ENCODE data around the gene TMEM115. TPM values are rescaled to one million over a fixed set of nuclear protein-coding genes. Genes with fewer than 3 reads are reported as not detected.

The TMEM115 gene
- total RNA-seq, 1 donor from 2014 or later: 40.1 TPM

- peak overlapping the region; percentile 98 for H3K27ac ChIP-seq
- ATAC-seq (no peak), DNase-seq (no peak)
- H3K4me3 ChIP-seq: peak overlapping the region; percentile 66
- TF ChIP-seq, protein P1, sequence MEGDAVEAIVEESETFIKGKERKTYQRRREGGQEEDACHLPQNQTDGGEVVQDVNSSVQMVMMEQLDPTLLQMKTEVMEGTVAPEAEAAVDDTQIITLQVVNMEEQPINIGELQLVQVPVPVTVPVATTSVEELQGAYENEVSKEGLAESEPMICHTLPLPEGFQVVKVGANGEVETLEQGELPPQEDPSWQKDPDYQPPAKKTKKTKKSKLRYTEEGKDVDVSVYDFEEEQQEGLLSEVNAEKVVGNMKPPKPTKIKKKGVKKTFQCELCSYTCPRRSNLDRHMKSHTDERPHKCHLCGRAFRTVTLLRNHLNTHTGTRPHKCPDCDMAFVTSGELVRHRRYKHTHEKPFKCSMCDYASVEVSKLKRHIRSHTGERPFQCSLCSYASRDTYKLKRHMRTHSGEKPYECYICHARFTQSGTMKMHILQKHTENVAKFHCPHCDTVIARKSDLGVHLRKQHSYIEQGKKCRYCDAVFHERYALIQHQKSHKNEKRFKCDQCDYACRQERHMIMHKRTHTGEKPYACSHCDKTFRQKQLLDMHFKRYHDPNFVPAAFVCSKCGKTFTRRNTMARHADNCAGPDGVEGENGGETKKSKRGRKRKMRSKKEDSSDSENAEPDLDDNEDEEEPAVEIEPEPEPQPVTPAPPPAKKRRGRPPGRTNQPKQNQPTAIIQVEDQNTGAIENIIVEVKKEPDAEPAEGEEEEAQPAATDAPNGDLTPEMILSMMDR (IDR thresholded peaks at IDR 0.05): no peak
- H3K9me3 ChIP-seq: no peaks in the 10 kb centered on the region
- H3K27me3 ChIP-seq: no peaks in the 10 kb centered on the region
- peaks cover 60% of the 10 kb centered on the region for H3K4me1 ChIP-seq
- intact Hi-C loops (cut with DNase I): no loop called here
- peaks cover 26% of the 10 kb centered on the region for H3K36me3 ChIP-seq
Observed at GRCh38 chr3:50323092-50323600, 36.2 kb downstream of the TMEM115 start.

GRCh38 chr3:50322386-50323091 is 36.8 kb downstream of the TMEM115 start, which contains the start of gene HYAL2:
Gene HYAL2, minus strand, starts transcription at chr3:50322745. Its CDS starts 2,256 bp downstream, at chr3:50320489.
- peak; percentile 77 for DNase-seq
- TF ChIP-seq, protein P1 (IDR thresholded peaks at IDR 0.05): no peak

GRCh38 chr3:50322115-50322385 is 37.3 kb downstream of the TMEM115 start:
- Histone ChIP-seq H3K36me3 (peaks cover 37% of the 10 kb centered on the region), H3K4me1 (peaks cover 64% of the 10 kb centered on the region), H3K9me3 (no peaks in the 10 kb centered on the region), H3K27ac (peak overlapping the region; percentile 98), H3K27me3 (no peaks in the 10 kb centered on the region), H3K4me3 (peak overlapping the region; percentile 66)
- TF ChIP-seq, protein P1 (IDR thresholded peaks at IDR 0.05): no peak
- no peak for ATAC-seq
- intact Hi-C loops (cut with DNase I): no loop called here
- DNase-seq: no peak

More at GRCh38 chr3:50322386-50323091, 36.8 kb downstream of the TMEM115 start, which contains the start of gene HYAL2:
- no peaks in the 10 kb centered on the region for H3K9me3 ChIP-seq
- peaks cover 64% of the 10 kb centered on the region for H3K4me1 ChIP-seq
- peaks cover 32% of the 10 kb centered on the region for H3K36me3 ChIP-seq
- H3K4me3 ChIP-seq: peak within 1 kb of the TSS; percentile 66
- intact Hi-C loops (cut with DNase I): no loop called here
- peak within 1 kb of the TSS; percentile 98 for H3K27ac ChIP-seq
- peak; percentile 1 for ATAC-seq
- no peaks in the 10 kb centered on the region for H3K27me3 ChIP-seq

DNA sequence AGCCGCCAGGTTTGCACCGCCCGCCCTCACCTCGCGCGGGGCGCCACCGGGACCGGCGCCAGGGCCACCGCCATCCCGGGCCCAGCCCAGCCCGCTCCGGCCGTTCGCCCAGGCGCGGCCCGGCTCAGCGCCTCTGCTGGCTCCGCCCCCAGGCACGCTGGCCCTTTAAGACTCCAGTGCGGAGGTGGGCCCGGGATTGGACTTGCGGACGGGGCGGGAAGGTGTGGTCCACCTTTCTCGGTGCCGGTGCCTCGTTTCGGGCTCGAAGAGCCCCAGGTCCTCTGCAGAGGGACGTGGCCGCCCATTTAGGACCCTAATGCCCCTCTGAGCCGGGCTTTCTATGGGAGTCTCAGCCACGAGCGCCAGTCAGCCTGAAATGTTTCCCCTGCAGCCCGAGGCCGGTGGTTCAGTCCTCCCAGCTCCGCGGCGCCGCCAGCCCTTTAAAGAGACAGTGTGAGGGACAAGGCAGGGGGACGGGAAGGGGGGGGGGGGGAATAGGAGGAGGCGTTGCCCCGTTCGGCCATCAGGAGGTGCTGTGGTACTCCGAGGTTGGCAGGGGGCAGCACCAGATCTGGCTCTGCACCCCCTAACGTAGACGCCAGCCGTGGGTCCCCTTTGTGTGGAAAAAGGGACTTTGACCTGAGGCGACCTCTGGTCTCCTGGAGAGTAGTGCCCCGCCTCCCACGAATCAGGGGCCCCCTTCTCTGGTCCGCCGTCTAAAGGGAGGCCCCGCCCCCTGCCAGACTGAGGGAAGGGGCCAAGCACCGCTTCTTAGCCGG is 37.8 kb downstream of the TMEM115 start:
- peaks cover 40% of the 10 kb centered on the region for H3K36me3 ChIP-seq
- intact Hi-C loops (cut with DNase I): no loop called here
- H3K27ac ChIP-seq: peak overlapping the region; percentile 98
- no peaks in the 10 kb centered on the region for H3K9me3 ChIP-seq
- peak; percentile 95 for DNase-seq
- no peaks in the 10 kb centered on the region for H3K27me3 ChIP-seq
- peaks cover 66% of the 10 kb centered on the region for H3K4me1 ChIP-seq
- ATAC-seq: peak; percentile 78
- TF ChIP-seq, protein P1 (IDR thresholded peaks at IDR 0.05): peak; percentile 58
- peak overlapping the region; percentile 66 for H3K4me3 ChIP-seq

DNA sequence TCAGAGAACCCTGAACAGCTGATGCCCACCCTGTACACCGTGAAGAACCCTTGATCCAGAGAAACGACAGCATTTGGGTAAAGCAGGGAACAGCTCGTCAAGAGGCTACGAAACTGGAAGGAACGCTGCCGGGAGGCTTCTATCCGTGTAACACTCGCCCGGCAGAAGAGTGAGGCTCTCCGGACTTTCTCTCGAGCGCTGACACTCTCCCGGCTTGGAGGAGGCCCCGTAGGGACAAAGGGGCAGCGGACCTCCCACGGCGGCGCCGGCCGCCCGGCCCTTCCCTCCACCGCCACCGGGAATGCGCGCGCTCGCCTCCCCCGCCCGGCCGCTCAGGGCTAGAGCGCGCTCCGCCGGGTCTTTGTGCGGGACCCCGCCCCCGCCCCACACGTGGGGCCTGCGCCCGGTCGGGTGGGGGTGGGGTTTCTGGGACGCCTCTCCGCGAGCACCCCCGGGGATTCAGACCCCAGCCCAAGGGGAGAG is 38.4 kb downstream of the TMEM115 start:
- intact Hi-C loops (cut with DNase I): no loop called here
- TF ChIP-seq, protein P1 (IDR thresholded peaks at IDR 0.05): no peak
- Histone ChIP-seq H3K36me3 (peaks cover 39% of the 10 kb centered on the region), H3K27me3 (no peaks in the 10 kb centered on the region), H3K4me1 (peaks cover 72% of the 10 kb centered on the region), H3K4me3 (peak overlapping the region; percentile 66), H3K27ac (peak overlapping the region; percentile 98), H3K9me3 (no peaks in the 10 kb centered on the region)
- ATAC-seq (peak; percentile 66), DNase-seq (peak; percentile 92)
